ENCODE data around the gene HP1BP3.

Gene HP1BP3

GRCh38 chr1:20711285-20712214, 75.6 kb downstream of the HP1BP3 start:
- DNase-seq = no peak

- DNase-seq = no peak
Measured at GRCh38 chr1:20710469-20711284, 76.4 kb downstream of the HP1BP3 start.

DNA sequence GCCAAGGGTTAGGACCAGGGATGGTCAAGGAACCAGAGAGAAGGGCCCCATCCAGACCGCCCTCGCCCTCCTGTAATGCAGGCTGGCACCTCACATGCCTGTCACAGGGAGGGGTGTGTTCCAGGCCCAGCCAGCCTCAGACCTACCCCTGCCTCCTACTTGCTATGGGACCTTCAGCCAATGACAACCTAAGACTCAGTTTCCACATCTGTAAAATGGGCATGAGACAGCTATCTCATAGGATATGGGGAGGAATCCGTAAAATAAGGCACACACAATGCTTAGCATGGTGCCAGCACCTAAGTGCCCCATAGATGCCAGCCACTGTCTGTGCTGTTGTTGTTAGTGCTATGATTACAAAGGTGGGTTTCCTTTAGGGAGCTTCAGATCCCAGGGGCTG, 77.2 kb downstream of the HP1BP3 start:
- no peak for DNase-seq

DNA sequence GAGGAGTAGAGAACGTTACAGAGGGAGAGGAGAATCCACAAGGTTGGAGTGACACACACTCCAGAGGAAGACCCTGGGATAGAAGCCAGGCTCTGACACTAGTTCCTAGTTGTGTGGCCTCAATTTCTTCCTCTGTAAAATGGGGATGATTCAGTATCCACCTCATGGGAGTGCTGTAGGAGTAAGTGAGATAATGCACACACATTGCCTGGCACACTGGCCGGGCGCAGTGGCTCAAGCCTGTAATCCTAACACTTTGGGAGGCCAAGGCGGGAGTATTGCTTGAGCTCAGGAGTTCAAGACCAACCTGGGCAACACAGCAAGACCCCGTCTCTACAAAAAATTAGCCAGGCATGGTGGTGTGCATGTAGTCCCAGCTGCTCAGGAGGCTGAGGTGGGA, 78.2 kb downstream of the HP1BP3 start:
- no peak for DNase-seq

DNA sequence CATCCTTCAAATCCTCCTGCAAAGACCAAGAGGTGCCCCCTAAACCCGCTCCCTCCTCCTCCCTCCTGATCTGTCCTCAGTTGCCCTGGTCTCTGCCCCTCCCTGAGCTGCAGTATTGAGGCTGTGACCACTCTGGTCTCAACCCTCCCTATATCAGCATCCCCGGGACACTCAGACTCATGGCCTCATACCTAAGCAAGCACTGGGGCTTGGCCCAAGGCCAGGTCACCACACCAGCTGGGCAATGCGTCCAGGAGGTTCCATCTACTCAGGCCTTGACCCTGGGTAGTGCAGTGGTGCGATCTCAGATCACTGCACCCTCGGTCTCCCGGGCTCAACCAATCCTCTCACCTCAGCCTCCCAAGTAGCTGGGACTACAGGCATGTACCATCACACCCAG, 79.0 kb downstream of the HP1BP3 start:
- no peak for DNase-seq

DNA sequence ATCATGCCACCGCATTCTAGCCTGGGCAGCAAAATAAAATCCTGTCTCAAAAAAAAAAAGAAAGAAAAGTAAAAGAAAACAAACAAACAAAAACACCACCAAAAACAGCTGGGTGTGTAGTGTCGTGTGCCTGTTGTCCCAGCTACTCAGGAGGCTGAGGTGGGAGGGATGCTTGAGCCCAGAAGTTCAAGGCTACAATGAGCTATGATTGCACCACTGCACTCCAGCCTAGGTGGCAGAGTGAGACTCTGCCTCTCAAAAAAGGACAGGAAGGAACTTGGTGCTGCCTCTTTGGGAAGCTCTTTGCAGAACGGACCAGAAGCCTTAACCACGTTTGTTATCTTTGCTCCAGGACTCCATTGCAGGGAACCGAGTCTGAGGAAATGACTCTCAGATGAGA, 80.3 kb downstream of the HP1BP3 start:
- no peak for DNase-seq

DNA sequence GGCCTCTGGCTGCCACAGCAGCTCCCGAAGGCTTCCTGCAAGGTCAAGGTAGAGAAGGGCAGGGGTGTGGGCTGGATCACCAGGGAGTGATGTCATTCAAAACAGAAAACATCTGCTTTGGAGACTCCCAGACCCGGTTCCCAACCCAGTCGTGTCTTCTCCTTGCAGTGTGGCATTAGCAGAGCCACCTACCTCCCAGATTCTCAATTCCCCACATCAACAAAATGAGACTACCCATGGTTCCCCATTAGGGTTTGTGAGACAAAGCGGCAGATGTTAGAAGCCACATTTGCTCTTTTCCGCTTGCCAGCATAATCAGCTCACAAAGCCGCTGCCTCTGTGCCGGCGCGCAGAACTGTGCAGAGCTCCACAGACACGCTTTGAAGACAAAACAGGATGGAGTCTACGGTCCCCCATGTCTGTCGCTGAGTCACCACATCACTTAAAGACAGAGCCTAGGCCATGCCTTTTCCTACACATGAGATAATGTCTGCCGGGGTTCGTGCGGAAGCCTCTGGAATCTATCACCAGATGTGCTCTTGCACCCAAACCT, 81.8 kb downstream of the HP1BP3 start:
- DNase-seq = no peak

GRCh38 chr1:20704390-20705202, 82.5 kb downstream of the HP1BP3 start:
- no peak for DNase-seq

DNA sequence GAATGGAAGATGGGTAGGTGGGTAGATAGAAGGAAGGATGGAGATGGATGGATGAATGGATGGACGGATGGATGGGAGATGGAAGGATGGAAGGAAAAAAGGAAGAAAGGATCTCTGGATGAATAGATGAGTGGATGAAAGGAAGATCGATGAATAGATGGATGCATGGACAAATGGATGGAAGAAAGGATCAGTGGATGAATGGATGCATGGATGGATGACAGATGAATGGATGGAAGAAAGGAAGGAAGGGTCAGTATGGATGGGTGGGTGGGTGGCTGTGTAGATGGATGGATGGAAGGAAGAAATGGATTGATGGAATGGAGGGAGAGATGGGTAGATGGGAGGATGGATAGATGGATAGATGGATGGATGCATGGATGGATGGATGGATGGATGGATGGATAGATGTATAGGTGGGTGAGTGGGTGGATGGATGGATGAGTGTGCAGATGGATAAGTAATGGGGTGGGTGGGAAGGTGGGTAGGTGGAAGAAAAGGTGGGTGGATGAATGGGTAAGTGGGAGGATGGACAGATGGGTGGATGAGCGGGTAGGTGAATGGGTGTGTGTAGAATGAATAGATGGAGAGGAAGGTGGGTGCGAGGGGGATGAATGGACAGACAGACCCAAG, 83.9 kb downstream of the HP1BP3 start:
- no peak for DNase-seq

DNA sequence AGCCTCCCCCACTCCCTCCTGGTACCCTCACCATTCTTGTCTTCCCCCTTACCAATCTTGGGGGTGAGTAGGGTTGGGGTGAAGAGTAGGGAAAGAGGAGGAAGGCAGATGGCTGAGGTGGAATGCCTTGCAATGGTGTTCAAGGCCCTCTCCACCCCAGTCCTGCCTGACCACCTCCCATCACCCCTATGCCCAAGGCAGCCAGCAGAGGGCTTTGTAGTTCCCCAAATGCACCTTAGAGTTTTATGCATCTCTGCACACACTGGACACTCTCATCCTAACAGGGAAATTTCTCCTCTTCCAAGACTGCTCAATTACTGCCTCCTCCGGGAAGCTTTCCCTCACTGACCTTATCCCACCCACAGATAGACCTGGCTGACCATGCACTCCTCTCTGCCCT, 84.7 kb downstream of the HP1BP3 start:
- DNase-seq = no peak

- no peak for DNase-seq
Measured at GRCh38 chr1:20701847-20702246, 85.3 kb downstream of the HP1BP3 start.

GRCh38 chr1:20701446-20701845, 85.7 kb downstream of the HP1BP3 start:
- DNase-seq = no peak

- no peak for DNase-seq
Measured at GRCh38 chr1:20700636-20701215, 86.4 kb downstream of the HP1BP3 start.

GRCh38 chr1:20699558-20699957, 87.5 kb downstream of the HP1BP3 start:
- DNase-seq = no peak

GRCh38 chr1:20698195-20698910, 88.8 kb downstream of the HP1BP3 start:
- DNase-seq = no peak

DNA sequence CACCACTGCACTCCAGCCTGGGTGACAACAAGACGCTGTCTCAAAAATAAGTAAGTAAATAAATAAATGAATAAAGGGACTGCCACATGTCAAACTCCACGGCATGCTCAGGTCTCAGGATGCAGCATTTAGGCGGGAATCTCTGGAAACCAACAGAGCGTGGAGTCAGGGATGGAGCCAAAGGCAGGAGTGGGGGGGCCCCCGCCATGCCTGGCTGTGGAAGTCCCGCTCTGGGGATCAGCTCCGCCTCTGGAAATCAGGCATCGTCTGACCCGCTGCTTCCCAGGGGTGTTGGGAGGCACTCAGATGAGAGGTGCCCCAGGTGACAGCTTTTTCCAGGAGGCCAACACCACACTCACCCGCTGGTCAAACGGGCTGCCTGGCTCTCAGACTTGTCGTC, 89.5 kb downstream of the HP1BP3 start:
- DNase-seq = no peak

GRCh38 chr1:20696397-20697333, 90.4 kb downstream of the HP1BP3 start:
- peak; percentile 61 for DNase-seq

GRCh38 chr1:20695515-20695914, 91.6 kb downstream of the HP1BP3 start:
- DNase-seq = no peak

DNA sequence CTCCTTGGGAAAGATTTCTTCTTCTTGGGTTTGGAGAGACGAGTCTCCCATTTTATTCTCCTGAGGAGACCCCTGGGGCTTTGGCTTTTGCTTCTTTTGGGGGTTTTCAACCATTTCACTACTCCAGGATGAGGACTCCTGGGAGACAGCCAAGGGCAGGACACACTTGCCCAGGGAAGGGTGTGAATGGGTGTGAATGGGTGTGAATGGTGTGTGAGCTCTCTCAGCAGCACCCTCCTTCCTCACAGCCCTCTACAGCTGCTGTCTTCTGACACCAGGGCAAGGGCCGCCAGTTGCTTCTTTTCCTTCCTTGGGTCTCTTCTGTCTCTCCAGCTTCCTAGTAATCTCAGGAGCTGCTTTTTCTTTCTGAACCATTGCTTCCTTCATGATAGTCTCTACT, 93.5 kb downstream of the HP1BP3 start:
- no peak for DNase-seq

Measured in effector CD4-positive, alpha-beta T cell (primary cell).